Measurements from ENCODE around the gene YPEL2. TPM values are rescaled to one million over a fixed set of nuclear protein-coding genes. Genes with fewer than 3 reads are reported as not detected.

The YPEL2 gene
- total RNA-seq, 1 experiment from 2014 or later, result 4.7 TPM

DNA sequence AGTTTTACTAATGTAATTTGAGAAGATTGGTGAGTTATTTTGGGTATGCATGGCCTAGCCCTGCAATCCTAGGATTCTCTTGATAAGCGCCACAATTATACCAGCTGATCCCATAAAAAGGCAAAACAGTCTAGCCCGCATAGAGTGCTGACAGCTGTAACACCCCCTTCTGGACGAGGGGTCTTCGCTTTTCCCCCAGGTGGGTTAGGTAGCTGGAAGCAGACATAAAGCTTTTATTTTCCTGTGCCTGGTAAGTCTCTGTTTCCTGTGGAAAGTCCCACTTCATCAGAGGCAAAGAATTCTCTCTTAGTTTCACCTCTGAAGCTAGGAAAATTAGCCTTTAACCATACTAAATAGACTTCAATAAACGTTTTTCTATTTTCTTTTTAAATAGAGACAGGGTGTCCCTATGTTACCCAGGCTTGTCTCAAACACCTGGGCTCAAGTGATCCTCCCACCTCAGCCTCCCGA, 108.3 kb downstream of the YPEL2 start:
- CTCF ChIA-PET, result interaction anchor here (0.8 to 5.5 kb wide), 3 partner anchors 19 to 129 kb away, joined by 4 to 58 read pairs (median 22); no protein-coding TSS in a partner anchor
- no peaks in the 10 kb centered on the region for H3K9me3 ChIP-seq (ENCODE audit: control insufficient read depth in 1 of 2, insufficient read depth in 1 of 2, low read depth in 1 of 2, low read length in 2 of 2)
- no peaks in the 10 kb centered on the region for H3K79me2 ChIP-seq (ENCODE audit: insufficient read depth, low read length)
- no peak overlapping the region for H3K4me3 ChIP-seq (replicated peaks in 1 of 2; ENCODE audit: low read depth in 1 of 2, low read length in 2 of 2)
- H3K36me3 ChIP-seq (ENCODE audit: control insufficient read depth in 1 of 2, insufficient read depth in 2 of 2, low read length in 2 of 2), result no peaks in the 10 kb centered on the region
- no peaks in the 10 kb centered on the region for H4K20me1 ChIP-seq (ENCODE audit: insufficient read depth)
- intact Hi-C loops (cut with micrococcal nuclease), result loop anchor here (2.0 to 5.0 kb wide), 2 partner anchors 219 to 922 kb away; partner anchors contain the start of gene GDPD1
- H3K4me1 ChIP-seq (ENCODE audit: control insufficient read depth in 1 of 2, insufficient read depth in 2 of 2, low read length in 2 of 2), result peaks cover 5 to 9% of the 10 kb centered on the region in 2 experiments; a peak in 3 of 4 replicates
- DNase-seq (ENCODE audit: low read depth, low spot score) (no peak), ATAC-seq (no peak)
- H3K4me2 ChIP-seq (ENCODE audit: low read length), result no peak overlapping the region
- H3K9ac ChIP-seq (ENCODE audit: low read length), result no peak overlapping the region
- POLR2A ChIA-PET, result interaction anchor here (1.6 kb wide), 1 partner anchor 110 kb away, joined by 3 read pairs; no protein-coding TSS in a partner anchor
- no peak overlapping the region for H3K27ac ChIP-seq (ENCODE audit: low read depth, low read length)
- TF ChIP-seq CBX3 (IDR thresholded peaks at IDR 0.05; ENCODE audit: low read depth) (no peak), ELF1 (IDR thresholded peaks at IDR 0.05; ENCODE audit: borderline replicate concordance, low read depth) (no peak), TCF7L2 (IDR thresholded peaks at IDR 0.05; ENCODE audit: borderline replicate concordance, extremely low read depth, insufficient read depth, insufficient read length) (no peak), EZH2 (IDR thresholded peaks at IDR 0.05) (no peak), ZNF274 (IDR thresholded peaks at IDR 0.05; ENCODE audit: low read depth, low read length) (no peak), ATF3 (IDR thresholded peaks at IDR 0.05) (no peak)
- no peak overlapping the region for H2AFZ ChIP-seq (ENCODE audit: low read depth, low read length, poor library complexity, severe bottlenecking)
- H3K9me2 ChIP-seq (ENCODE audit: insufficient read depth), result no peaks in the 10 kb centered on the region
- no TSS peak for BruUV-seq (replicated peaks)
- RAD21 ChIA-PET (ENCODE audit: low non-redundant PET in 1 of 2, low total read pairs in 2 of 2, uncharacterized antibody in 2 of 2, unreplicated experiment in 2 of 2), result interaction anchor here (0.9 to 1.9 kb wide), 5 partner anchors 104 to 129 kb away, joined by 4 to 11 read pairs (median 5); no protein-coding TSS in a partner anchor
- H3K27me3 ChIP-seq (ENCODE audit: insufficient read depth, low read length), result no peaks in the 10 kb centered on the region

- CTCF ChIA-PET, result interaction anchor here (0.8 to 5.5 kb wide), 5 partner anchors 11 to 130 kb away, joined by 3 to 58 read pairs (median 10); no protein-coding TSS in a partner anchor
- H4K20me1 ChIP-seq (ENCODE audit: insufficient read depth), result no peaks in the 10 kb centered on the region
- no peak overlapping the region for H3K27ac ChIP-seq (ENCODE audit: low read depth, low read length)
- DNase-seq (ENCODE audit: low read depth, low spot score) (peak; percentile 93), ATAC-seq (peak; percentile 100)
- no peaks in the 10 kb centered on the region for H3K4me1 ChIP-seq (ENCODE audit: control insufficient read depth in 1 of 2, insufficient read depth in 2 of 2, low read length in 2 of 2)
- peak overlapping the region; percentile 80 for H2AFZ ChIP-seq (ENCODE audit: low read depth, low read length, poor library complexity, severe bottlenecking)
- no peaks in the 10 kb centered on the region for H3K27me3 ChIP-seq (ENCODE audit: insufficient read depth, low read length)
- intact Hi-C loops (cut with micrococcal nuclease), result loop anchor here (1.0 to 5.0 kb wide), 4 partner anchors 112 to 924 kb away; partner anchors contain the start of gene GDPD1
- no peak overlapping the region for H3K9ac ChIP-seq (ENCODE audit: low read length)
- no peaks in the 10 kb centered on the region for H3K9me2 ChIP-seq (ENCODE audit: insufficient read depth)
- H3K79me2 ChIP-seq (ENCODE audit: insufficient read depth, low read length), result no peaks in the 10 kb centered on the region
- BruUV-seq (replicated peaks), result no TSS peak
- no peak overlapping the region for H3K4me2 ChIP-seq (ENCODE audit: low read length)
- H3K36me3 ChIP-seq (ENCODE audit: control insufficient read depth in 1 of 2, insufficient read depth in 2 of 2, low read length in 2 of 2), result no peaks in the 10 kb centered on the region
- RAD21 ChIA-PET (ENCODE audit: low non-redundant PET in 1 of 2, low total read pairs in 2 of 2, uncharacterized antibody in 2 of 2, unreplicated experiment in 2 of 2), result interaction anchor here (0.8 to 1.9 kb wide), 4 partner anchors 111 to 130 kb away, joined by 3 to 11 read pairs (median 5); no protein-coding TSS in a partner anchor
- POLR2A ChIA-PET, result interaction anchor here (0.6 to 1.0 kb wide), 2 partner anchors 14 to 19 kb away, joined by 3 read pairs; no protein-coding TSS in a partner anchor
- no peaks in the 10 kb centered on the region for H3K9me3 ChIP-seq (ENCODE audit: control insufficient read depth in 1 of 2, insufficient read depth in 1 of 2, low read depth in 1 of 2, low read length in 2 of 2)
- H3K4me3 ChIP-seq (replicated peaks in 1 of 2; ENCODE audit: low read depth in 1 of 2, low read length in 2 of 2), result no peak overlapping the region
- TF ChIP-seq POLR2AphosphoS5 (IDR thresholded peaks at IDR 0.05; ENCODE audit: low read depth, low read length) (no peak), RAD21 (IDR thresholded peaks at IDR 0.05; ENCODE audit: low read depth) (peak; percentile 99), CTCF (IDR thresholded peaks at IDR 0.05 in 2 of 3, conservative IDR thresholded peaks at IDR 0.05 in 1 of 3; ENCODE audit: borderline replicate concordance in 1 of 3, insufficient read depth in 1 of 3, low read depth in 2 of 3, low read length in 2 of 3) (peak; percentile 97 to 98 (median 97)), CBX3 (IDR thresholded peaks at IDR 0.05; ENCODE audit: low read depth) (peak; percentile 82), SIN3A (IDR thresholded peaks at IDR 0.05; ENCODE audit: low read depth) (no peak), SRF (IDR thresholded peaks at IDR 0.05; ENCODE audit: low read depth) (peak; percentile 71)
Measured at GRCh38 chr17:59440757-59441463, 109.5 kb downstream of the YPEL2 start.

Data from HCT116 (cell line).